ENCODE results near the gene SHISA2. TPM values are rescaled to one million over a fixed set of nuclear protein-coding genes. Genes with fewer than 3 reads are reported as not detected.

The SHISA2 gene
- total RNA-seq, 2 experiments from 2014 or later = 0.07 TPM; not detected in 1

Other genes starting within 250 kb of the SHISA2 start
- 10 to 100 TPM; 37.0 to 42.4 TPM for gene RNF6, start 170.3 kb upstream of the SHISA2 start, total RNA-seq
- 10 to 100 TPM; 17.4 to 24.3 TPM for gene CDK8, start 202.1 kb upstream of the SHISA2 start, total RNA-seq